Measurements from ENCODE around the gene GRB2. TPM values are rescaled to one million over a fixed set of nuclear protein-coding genes. Genes with fewer than 3 reads are reported as not detected.

GRB2 gene
- total RNA-seq, 1 experiment from 2014 or later: 154 TPM

DNA sequence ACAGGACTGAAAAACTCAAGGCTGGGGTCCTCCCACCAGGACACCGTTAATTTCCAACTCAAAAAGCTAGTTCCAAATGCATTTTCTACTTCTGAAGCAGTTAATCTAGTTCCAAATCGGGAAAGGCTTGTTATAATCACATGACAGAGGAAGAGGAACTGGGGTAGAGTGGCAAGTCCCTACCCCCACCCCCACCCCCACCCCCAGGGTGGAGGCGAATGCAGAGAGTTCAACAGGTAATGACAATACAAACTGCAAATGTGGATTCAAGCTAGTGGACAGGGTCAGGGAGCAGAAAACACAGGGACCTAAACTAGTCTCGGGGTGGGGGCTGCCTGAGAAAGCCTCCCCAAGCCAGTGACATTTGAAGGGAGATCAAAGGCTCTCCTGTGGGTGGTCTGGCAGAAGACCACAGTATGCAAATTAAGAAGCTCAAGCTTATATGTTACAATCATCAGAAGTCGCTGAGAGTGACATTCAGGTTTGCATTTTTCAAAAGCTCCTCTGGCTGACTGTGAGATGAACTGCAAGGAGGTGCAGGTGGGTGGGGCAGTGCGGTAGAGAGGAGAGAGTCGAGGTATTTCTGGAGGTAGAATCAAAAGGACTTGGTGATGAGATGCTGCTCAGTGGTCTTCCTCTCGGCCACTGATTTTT, 59.8 kb downstream of the GRB2 start:
- DNase-seq (ENCODE audit: low read depth, low spot score): no peak
- in situ Hi-C loops (cut with HindIII; ENCODE audit: low pct_unique_long_range_greater_than_20kb, low sequenced_read_pairs): no loop called here

DNA sequence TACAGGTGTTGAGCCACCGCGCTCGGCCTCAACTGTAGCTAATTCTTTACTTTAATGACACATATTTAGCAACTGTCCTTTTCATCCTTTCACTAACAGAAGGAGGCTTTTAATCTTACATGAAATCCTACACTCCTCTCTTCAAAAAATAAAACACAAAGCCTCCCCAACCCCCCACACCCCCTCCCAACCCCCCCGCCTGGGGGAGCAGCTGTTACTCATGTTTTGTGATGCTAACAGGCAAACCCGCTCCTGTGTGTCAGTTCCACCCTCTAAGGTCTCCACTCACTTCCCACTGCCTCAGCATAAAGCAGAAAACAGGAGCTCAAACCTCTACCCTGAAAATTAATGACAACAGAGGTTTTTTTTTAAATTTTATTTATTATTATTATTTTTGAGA, 60.8 kb downstream of the GRB2 start:
- DNase-seq (ENCODE audit: low read depth, low spot score): no peak
- in situ Hi-C loops (cut with HindIII; ENCODE audit: low pct_unique_long_range_greater_than_20kb, low sequenced_read_pairs): no loop called here

DNA sequence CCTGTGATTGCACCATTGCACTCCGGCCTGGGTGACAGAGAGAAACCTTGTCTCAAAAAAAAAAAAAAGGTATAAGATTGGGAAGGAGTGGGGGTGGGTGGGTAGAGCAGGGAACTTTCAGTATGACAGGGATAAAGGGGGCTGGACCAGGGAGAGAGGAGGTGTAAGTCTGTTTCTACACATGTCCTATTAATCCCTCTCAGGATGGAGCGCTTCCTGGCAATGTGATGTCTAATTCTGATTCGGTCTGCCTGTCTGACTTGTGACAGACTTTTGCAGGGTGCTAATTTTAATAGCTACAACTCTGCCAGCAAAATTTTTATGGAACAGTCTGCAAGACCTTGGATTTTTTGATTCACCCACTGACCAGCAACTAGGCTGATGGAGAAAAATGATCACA, 62.5 kb downstream of the GRB2 start:
- in situ Hi-C loops (cut with HindIII; ENCODE audit: low pct_unique_long_range_greater_than_20kb, low sequenced_read_pairs): no loop called here
- DNase-seq (ENCODE audit: low read depth, low spot score): no peak

DNA sequence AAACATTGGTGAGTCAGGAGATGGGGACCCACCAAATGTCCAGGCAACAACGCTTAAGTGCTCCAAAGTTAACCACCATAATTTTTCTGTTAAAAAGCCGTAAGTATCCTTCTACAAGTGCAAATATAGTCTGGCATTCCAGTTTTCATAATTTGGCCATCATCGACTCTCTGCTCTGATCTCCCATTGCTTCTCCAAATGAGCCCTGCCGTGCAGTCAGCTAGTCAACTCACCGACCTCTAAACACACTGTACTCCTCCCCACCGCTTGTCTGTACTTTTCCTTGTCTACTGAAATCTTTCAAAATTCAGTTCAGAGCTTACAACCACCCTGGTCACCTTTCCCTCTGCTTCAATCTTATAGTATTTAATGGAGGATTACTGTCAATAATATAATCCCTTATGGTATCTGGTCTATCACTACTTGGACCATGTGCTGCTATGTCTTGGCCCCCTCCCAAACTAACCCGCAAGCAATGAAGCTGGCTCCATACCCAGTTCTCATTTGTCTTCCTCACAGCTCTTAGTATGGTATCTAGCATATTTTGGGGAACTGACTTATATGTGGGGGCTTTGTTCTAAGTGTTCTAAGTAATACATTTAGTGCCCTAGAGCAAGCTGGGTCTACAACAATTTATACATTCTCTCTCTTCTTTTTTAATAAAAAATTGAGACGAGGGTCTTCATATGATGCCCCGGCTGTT, 63.5 kb downstream of the GRB2 start:
- in situ Hi-C loops (cut with HindIII; ENCODE audit: low pct_unique_long_range_greater_than_20kb, low sequenced_read_pairs): no loop called here
- DNase-seq (ENCODE audit: low read depth, low spot score): no peak

DNA sequence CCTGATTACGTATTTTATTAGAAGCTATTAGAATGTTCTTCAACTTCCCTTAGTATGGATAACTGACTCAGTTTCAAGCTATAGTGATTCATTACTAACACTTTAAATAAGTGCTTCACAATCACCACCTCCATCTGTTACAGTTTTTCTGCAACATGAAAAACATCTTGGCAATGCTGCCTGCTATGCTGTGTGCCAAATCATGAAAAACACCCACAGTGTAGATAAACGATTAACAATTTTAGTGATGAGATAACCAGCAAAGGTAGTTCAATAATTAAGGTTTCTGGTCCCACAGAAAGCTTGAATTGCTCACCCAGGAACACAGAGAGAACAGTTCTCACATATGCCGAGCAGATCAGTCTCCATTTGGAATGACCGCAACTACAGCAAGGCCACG, 64.8 kb downstream of the GRB2 start:
- in situ Hi-C loops (cut with HindIII; ENCODE audit: low pct_unique_long_range_greater_than_20kb, low sequenced_read_pairs): no loop called here
- no peak for DNase-seq (ENCODE audit: low read depth, low spot score)

DNA sequence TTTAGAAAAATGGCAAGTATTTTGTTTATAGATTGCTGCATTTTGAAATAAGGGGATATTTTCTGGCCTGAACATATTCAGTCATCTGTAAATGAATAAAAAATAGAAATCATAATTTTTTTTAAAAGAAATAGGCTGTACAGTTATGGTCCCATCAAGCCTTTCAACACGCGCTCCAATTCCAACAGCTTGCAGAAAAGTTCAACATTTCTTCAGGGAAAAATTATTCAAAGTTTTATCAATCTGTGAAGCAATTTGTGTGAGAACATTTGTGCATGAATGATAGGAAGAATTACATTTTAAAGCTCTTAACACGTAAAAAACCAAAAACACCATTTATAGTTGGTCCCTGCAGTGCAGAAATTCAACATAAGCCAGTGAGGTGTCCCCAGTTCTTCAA, 65.5 kb downstream of the GRB2 start:
- no peak for DNase-seq (ENCODE audit: low read depth, low spot score)
- in situ Hi-C loops (cut with HindIII; ENCODE audit: low pct_unique_long_range_greater_than_20kb, low sequenced_read_pairs): no loop called here

DNA sequence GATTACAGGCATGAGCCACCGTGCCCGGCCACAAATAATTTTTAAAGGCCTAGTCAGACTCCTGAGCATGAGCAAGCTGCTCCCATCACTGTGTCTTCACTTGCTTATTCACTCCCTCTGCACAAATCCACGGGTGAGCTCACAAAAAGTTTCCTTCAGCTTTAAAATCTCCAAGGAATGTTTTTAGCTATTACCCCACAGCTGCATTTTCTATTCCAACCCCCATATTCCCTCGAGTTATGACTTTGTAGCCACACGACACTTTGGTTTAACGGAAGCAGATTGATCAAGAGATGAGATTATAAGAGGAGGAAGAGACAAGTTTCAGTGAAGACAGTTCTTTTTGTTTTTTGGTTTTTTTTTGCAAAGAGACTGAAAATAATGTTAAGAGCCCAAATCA, 67.1 kb downstream of the GRB2 start:
- DNase-seq (ENCODE audit: low read depth, low spot score): no peak
- in situ Hi-C loops (cut with HindIII; ENCODE audit: low pct_unique_long_range_greater_than_20kb, low sequenced_read_pairs): no loop called here

DNA sequence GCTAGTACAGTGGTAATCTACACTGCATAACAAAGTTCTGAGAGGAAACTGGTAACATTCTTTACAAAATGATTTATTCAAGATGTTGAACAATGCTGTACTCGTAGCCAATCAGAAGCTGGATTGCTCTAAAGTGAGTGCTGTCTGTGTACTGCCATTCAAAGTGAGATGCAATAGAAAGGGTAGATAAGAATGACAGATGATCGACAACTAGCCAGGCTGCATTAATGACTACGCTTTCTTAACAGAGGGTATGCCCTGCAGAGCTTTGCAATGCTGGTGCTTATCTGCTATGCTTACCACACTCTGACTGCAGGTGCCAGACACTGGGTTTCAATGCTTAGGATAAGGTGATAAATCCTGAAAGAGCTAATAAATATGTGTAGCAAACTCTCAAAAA, 70.2 kb downstream of the GRB2 start:
- DNase-seq (ENCODE audit: low read depth, low spot score): no peak
- in situ Hi-C loops (cut with HindIII; ENCODE audit: low pct_unique_long_range_greater_than_20kb, low sequenced_read_pairs): no loop called here

DNA sequence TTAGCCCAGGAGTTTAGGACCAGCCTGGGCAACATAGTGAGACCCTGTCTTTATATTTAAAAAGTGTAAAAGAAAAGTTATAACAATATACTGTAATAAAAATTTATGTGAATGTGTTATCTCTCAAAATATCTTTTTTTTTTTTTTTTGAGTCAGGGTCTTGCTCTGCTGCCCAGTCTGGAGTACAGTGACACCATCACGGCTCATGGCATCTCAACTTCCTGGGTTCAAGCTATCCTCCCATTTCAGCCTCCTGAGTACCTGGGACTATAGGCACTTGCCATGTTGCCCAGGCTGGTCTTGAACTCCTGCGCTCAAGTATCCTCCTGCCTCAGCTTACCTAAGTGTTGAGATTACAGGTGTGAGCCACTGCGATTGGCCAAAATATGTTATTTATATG, 70.8 kb downstream of the GRB2 start:
- no peak for DNase-seq (ENCODE audit: low read depth, low spot score)
- in situ Hi-C loops (cut with HindIII; ENCODE audit: low pct_unique_long_range_greater_than_20kb, low sequenced_read_pairs): no loop called here

DNA sequence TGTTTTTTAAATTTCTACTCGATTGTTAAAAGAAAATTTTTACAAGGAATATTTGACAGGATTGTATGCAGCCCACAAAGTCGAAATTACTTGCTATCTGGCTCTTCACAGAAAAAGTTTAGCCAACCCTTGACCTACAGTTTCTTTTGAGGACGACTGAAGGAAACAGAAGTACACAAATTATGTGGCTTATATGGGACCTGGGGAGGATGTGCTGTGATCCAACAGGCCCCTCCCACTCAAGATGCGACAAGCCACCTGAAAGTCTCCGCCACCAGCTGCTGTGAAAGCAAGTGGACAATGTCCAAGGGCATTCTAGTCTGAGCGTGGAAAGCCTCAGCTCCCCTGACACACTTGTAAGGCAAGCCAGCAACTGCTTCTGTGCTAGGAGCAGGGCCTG, 73.8 kb downstream of the GRB2 start:
- in situ Hi-C loops (cut with HindIII; ENCODE audit: low pct_unique_long_range_greater_than_20kb, low sequenced_read_pairs): no loop called here
- no peak for DNase-seq (ENCODE audit: low read depth, low spot score)

DNA sequence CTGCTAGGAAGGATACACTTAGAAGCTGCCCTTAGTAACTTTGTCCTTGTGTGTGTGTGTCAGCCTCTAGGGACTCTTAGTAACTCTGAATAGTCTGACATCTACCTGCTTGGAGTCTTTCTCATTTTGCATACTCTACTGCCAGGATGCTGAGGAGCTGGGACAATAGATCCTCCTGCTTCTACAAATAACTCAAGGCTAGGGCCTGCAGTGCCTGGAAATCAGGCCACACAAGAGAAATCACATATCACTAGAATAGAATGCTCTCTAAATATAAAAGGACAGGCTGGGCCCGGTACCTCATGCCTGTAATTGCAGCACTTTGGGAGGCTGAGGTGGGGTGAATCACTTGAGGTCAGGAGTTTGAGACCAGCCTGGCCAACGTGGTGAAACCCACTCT, 77.7 kb downstream of the GRB2 start:
- DNase-seq (ENCODE audit: low read depth, low spot score): no peak
- in situ Hi-C loops (cut with HindIII; ENCODE audit: low pct_unique_long_range_greater_than_20kb, low sequenced_read_pairs): no loop called here

DNA sequence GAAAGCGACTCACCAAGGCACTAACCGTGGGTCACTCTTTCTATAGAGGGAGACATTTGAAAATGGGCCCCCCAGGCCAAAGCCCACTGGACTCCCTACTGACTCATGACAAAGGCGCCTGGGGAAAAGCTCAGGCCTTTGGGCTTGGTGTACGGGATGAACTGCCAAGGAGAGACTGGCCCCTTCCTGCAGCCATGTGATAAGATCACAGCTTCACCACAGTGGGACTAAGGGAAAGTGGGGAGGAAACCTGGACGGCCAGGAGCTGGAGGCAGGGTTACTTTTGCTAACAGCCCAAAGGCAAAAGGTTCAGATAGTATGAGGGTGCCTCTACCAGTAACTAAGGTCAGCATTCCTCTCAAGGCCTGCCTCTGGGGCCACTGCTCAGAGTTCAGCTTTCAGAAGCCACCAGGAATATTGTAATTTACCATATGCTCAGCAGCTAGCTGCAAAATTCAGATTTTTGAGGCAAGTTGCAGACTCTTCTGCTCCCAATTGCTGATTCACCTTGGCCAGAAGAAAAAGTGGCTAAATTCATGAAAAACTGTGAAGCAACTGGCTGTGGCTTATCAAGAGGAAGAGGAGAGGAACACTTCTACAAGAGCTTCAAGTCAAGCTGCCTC, 79.1 kb downstream of the GRB2 start:
- in situ Hi-C loops (cut with HindIII; ENCODE audit: low pct_unique_long_range_greater_than_20kb, low sequenced_read_pairs): no loop called here
- no peak for DNase-seq (ENCODE audit: low read depth, low spot score)

DNA sequence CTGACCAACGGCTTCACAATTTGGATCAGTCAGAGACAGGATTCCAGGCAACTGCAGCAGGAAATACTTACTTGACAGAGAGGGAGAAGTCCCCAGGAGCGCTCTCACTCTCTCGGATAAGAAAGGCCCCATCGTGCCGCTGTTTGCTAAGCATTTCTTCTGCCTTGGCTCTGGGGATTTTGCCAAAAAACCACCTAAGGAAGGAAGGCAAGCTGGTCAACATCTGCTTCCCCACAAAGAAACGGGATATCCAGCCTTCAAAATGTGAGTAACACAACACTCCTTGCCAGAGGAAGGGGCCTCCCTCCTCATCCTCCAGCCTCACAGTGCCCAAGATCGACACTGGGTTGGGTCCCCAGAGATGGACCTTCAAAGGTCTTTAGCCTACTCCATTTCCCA, 79.7 kb downstream of the GRB2 start:
- no peak for DNase-seq (ENCODE audit: low read depth, low spot score)
- in situ Hi-C loops (cut with HindIII; ENCODE audit: low pct_unique_long_range_greater_than_20kb, low sequenced_read_pairs): no loop called here

DNA sequence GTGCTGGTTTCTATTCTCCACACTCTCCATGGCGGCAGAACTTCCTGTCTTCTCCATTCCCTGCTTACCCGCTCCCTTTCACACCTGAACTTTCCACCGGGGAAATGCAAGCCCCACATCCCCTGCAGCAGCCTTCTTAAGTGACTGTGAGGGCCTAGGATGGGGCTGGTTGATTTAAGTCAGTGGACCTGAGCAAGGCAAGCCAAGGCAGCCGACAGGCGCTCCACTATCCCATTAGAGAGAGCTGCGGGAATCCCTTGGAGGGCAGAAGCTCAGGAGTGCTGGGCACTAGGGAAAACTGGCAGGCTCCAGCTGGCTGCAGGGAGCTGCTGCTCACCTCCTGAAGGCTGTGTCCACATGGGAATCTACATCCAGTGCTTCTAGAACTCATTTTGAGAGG, 80.1 kb downstream of the GRB2 start:
- in situ Hi-C loops (cut with HindIII; ENCODE audit: low pct_unique_long_range_greater_than_20kb, low sequenced_read_pairs): no loop called here
- no peak for DNase-seq (ENCODE audit: low read depth, low spot score)

DNA sequence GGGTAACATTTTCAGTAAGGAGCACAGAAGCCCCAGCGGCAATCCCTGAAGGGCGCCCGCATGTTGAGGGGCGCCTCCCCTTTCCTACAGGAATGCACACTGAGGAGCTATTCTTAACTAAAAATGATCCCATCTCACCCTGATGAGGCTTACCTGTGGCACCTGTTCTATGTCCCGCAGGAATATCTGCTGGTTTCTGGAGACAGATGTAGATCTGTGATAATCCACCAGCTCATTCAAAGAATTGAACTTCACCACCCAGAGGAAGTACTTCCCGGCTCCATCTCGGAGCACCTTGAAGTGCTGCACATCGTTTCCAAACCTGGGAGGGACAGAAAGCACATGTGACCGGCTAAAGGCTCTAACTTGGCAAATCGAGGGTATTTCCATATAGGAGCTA, 84.0 kb downstream of the GRB2 start:
- DNase-seq (ENCODE audit: low read depth, low spot score): no peak
- in situ Hi-C loops (cut with HindIII; ENCODE audit: low pct_unique_long_range_greater_than_20kb, low sequenced_read_pairs): no loop called here

DNA sequence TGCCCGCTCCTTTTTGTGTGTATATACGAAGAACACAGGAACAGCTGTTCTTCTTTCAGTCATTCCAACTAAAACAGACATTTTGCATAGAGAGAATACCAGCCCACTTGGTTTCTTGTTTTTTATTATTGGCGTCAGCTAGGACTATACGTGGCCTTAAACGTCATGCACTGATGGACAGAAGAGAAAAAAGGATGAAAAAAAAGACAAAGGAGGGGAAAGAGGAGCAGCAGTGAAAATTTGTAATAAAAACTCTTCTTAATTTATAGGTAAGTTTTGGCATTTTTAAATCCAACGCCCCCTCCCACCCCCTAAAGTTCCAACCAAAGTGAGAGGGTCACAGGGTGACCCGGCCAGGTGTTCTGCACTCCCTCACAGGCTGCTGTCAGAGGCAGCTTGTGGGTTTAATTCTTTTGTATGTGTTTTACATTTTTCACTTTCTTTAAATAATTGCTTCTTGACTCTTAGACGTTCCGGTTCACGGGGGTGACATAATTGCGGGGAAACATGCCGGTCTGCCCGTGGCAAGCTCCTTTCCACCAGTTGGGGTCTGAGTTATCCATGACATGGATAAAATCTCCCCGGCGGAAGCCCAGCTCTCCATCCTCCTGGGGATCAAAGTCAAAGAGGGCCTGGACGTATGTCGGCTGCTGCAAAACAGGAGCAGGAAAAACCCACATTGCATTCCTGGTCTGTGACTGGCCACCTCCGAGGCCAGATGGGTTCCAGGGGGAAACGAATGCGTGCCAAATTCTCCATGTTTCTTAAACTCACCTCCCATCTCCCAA, 85.4 kb downstream of the GRB2 start:
- no peak for DNase-seq (ENCODE audit: low read depth, low spot score)
- in situ Hi-C loops (cut with HindIII; ENCODE audit: low pct_unique_long_range_greater_than_20kb, low sequenced_read_pairs): no loop called here

DNA sequence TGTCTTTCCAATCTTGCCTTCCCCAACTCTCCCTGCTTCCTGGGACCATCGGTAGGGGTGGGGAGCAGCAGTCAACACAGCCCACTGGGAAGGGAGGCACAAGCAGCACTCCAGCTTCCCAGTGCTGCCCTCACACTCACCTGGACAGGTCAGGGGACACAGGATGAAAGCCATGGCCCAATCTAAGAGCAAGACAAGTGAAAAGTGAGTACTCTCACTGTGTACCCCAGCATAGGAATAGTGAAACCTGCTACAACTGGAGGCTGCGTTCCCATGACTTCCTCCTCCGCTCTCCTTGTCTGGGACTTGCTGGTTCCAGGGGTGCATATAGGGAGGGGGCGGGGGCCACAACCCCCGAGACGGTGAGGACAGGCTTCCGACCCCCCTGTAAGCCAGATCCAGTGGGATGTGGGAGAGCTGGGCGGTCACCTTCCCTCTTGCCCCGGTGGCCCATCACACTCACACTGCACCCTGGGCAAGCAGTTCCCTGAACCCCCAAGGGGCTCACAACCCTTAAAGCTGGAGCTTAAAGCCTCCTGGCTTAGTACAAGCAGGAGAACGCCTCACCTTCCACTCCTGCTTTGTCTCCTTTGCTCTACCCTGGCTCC, 86.8 kb downstream of the GRB2 start:
- in situ Hi-C loops (cut with HindIII; ENCODE audit: low pct_unique_long_range_greater_than_20kb, low sequenced_read_pairs): no loop called here

DNA sequence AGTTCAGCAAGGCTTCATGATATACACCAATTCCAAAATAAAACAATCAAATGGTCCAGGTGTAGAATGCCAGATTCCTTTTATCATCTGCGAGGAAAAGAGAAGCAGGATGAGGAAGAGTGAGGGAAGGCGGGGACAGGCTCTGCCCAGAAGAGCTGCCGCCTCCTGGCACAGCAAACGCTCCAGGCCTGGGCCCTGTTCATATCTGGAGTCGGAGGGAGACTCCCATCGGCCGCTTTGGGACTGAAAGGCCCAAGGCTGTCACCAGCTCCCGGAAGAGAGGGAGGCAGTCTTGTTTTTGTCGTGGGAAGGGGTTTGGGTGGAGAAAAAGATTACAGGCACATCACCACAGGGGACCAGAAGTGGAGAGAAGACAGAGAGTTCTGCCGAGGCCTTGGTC, 87.3 kb downstream of the GRB2 start:
- in situ Hi-C loops (cut with HindIII; ENCODE audit: low pct_unique_long_range_greater_than_20kb, low sequenced_read_pairs): no loop called here
- DNase-seq (ENCODE audit: low read depth, low spot score): no peak

More for the DNA sequence above, 86.8 kb downstream of the GRB2 start:
- no peak for DNase-seq (ENCODE audit: low read depth, low spot score)
